ENCODE data around the gene BCKDHB. TPM values are rescaled to one million over a fixed set of nuclear protein-coding genes. Genes with fewer than 3 reads are reported as not detected.

Gene BCKDHB
- total RNA-seq, 1 donor from 2014 or later, result 21.5 TPM

DNA sequence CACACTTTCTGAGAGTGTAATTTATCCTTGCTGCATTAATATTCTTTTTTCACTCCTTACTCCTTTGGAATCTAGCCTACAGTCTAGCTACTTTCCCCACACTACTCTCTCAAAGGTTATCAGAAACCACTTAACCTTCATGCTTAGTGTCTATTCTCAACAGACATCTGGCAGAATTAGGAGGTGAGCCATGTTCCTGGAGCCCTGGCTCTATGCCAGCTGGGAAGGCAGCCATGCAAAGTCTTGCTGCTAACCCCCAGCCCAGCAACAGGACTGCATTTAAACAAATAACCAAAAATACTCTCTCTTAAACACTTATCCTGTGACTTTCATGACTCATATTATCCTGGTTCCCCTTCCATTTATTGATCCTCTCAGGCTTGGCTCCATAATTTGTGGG is 260.2 kb downstream of the BCKDHB start:
- H3K36me3 ChIP-seq (ENCODE audit: control insufficient read depth, insufficient read depth, low read length), result no peaks in the 10 kb centered on the region
- DNase-seq (ENCODE audit: low read depth), result no peak
- no peaks in the 10 kb centered on the region for H3K27me3 ChIP-seq (ENCODE audit: control insufficient read depth, insufficient read depth, low read length)
- H3K4me3 ChIP-seq (ENCODE audit: low read depth, low read length), result no peak overlapping the region
- TF ChIP-seq, protein P1, sequence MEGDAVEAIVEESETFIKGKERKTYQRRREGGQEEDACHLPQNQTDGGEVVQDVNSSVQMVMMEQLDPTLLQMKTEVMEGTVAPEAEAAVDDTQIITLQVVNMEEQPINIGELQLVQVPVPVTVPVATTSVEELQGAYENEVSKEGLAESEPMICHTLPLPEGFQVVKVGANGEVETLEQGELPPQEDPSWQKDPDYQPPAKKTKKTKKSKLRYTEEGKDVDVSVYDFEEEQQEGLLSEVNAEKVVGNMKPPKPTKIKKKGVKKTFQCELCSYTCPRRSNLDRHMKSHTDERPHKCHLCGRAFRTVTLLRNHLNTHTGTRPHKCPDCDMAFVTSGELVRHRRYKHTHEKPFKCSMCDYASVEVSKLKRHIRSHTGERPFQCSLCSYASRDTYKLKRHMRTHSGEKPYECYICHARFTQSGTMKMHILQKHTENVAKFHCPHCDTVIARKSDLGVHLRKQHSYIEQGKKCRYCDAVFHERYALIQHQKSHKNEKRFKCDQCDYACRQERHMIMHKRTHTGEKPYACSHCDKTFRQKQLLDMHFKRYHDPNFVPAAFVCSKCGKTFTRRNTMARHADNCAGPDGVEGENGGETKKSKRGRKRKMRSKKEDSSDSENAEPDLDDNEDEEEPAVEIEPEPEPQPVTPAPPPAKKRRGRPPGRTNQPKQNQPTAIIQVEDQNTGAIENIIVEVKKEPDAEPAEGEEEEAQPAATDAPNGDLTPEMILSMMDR (IDR thresholded peaks at IDR 0.05; ENCODE audit: insufficient read depth, low read length, poor library complexity, severe bottlenecking), result no peak

DNA sequence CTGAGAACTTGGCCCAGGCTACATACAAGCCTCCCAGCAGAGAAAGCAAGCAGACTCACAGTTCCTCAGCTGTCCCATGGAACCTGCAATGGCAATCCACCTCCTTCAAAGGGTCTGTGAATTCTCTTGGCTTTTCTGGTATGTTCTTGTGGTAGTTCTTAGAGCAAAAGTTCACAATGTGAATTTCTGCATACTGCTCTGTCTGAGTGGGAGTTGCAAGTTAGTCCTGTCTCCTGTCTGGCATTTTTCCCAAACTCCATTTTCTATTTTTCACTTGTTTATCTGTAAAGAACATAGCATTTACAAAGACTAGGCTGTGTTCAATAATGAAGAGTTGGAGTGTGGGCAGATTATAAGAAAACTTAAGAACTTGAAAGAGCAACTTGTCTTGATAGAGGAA is 269.9 kb downstream of the BCKDHB start:
- H3K36me3 ChIP-seq (ENCODE audit: control insufficient read depth, insufficient read depth, low read length), result no peaks in the 10 kb centered on the region

DNA sequence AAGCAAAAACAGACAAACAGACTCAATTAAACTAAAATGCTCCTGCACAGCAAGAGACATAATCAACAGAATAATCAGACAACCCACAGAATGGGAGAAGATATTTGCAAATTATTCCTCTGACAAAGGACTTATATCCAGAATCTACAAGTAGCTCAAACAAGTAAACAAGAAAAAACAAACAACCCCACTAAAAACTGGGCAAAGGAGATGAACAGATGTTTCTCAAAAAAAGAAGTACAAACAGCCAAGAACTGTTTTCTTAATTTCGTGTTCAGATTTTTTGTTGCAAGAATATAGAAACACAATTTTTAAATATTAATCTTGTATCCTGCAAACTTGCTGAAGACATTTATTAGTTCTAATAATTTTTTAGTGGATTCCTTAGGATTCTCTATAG is 274.1 kb downstream of the BCKDHB start:
- TF ChIP-seq, protein P1 (IDR thresholded peaks at IDR 0.05; ENCODE audit: insufficient read depth, low read length, poor library complexity, severe bottlenecking), result no peak
- DNase-seq (ENCODE audit: low read depth), result no peak
- H3K36me3 ChIP-seq (ENCODE audit: control insufficient read depth, insufficient read depth, low read length), result no peaks in the 10 kb centered on the region
- no peak overlapping the region for H3K4me3 ChIP-seq (ENCODE audit: low read depth, low read length)
- no peaks in the 10 kb centered on the region for H3K27me3 ChIP-seq (ENCODE audit: control insufficient read depth, insufficient read depth, low read length)

More for the DNA sequence above, 269.9 kb downstream of the BCKDHB start:
- TF ChIP-seq, protein P1 (IDR thresholded peaks at IDR 0.05; ENCODE audit: insufficient read depth, low read length, poor library complexity, severe bottlenecking), result no peak
- DNase-seq (ENCODE audit: low read depth), result no peak
- Histone ChIP-seq H3K4me3 (ENCODE audit: low read depth, low read length) (no peak overlapping the region), H3K27me3 (ENCODE audit: control insufficient read depth, insufficient read depth, low read length) (no peaks in the 10 kb centered on the region)

DNA sequence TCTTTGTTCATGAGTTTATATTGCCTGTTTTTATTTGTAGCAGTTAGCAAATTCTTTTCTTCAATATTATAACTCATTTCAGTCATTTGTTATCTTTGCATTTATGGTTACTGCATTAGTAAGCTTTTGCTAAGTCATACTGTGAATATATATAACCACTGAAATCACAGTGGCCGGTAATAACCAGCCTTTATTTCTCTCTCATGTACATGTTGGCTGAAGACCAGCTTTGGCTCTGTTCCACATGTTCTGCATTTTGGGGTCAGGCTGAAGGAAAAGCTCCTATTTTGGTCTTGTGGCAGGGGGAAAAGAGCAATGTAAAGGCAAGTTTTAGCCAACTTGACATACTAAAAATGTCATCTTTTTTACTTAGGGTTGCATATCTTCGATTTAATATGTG is 276.3 kb downstream of the BCKDHB start:
- no peaks in the 10 kb centered on the region for H3K27me3 ChIP-seq (ENCODE audit: control insufficient read depth, insufficient read depth, low read length)
- no peak for DNase-seq (ENCODE audit: low read depth)
- TF ChIP-seq, protein P1 (IDR thresholded peaks at IDR 0.05; ENCODE audit: insufficient read depth, low read length, poor library complexity, severe bottlenecking), result no peak
- no peaks in the 10 kb centered on the region for H3K36me3 ChIP-seq (ENCODE audit: control insufficient read depth, insufficient read depth, low read length)
- no peak overlapping the region for H3K4me3 ChIP-seq (ENCODE audit: low read depth, low read length)

DNA sequence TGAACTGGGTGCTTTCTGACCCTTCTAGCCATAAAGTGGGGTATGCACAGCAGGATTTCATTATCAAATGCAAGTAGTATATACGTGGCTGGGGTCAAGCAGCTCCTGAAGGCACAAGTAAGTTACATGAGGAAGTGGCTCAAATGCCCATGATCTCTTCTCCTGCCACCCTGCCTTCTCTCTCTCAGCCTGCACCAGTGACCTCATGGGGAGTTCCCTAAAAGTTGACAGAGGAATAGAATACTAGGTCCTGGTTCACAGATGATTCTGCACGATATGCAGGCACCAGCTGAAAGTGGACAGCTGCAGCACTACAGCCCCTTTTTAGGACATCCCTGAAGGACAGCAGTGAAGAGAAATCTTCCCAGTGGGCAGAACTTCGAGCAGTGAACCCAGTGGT is 282.0 kb downstream of the BCKDHB start:
- DNase-seq (ENCODE audit: low read depth), result no peak
- no peaks in the 10 kb centered on the region for H3K36me3 ChIP-seq (ENCODE audit: control insufficient read depth, insufficient read depth, low read length)
- H3K4me3 ChIP-seq (ENCODE audit: low read depth, low read length), result no peak overlapping the region
- no peaks in the 10 kb centered on the region for H3K27me3 ChIP-seq (ENCODE audit: control insufficient read depth, insufficient read depth, low read length)
- TF ChIP-seq, protein P1 (IDR thresholded peaks at IDR 0.05; ENCODE audit: insufficient read depth, low read length, poor library complexity, severe bottlenecking), result no peak

Other genes with a start within 250 kb of the BCKDHB start
- 2.8 and 3.3 TPM in 2 replicates for gene ELOVL4, start 159.1 kb upstream of the BCKDHB start, total RNA-seq
- gene TTK, start 102.0 kb upstream of the BCKDHB start, total RNA-seq, result 4.6 and 5.5 TPM in 2 replicates

Measured in kidney epithelial cell (primary cell).